Measurements from ENCODE around the gene AKT1S1.

- TF ChIP-seq CTCF (IDR thresholded peaks at IDR 0.05) (no peak), POLR2A (IDR thresholded peaks at IDR 0.05) (no peak)
Observed at GRCh38 chr19:49887665-49888509, 10.7 kb upstream of the AKT1S1 start.
